ENCODE results near the gene ZNF335.

ZNF335 gene

DNA sequence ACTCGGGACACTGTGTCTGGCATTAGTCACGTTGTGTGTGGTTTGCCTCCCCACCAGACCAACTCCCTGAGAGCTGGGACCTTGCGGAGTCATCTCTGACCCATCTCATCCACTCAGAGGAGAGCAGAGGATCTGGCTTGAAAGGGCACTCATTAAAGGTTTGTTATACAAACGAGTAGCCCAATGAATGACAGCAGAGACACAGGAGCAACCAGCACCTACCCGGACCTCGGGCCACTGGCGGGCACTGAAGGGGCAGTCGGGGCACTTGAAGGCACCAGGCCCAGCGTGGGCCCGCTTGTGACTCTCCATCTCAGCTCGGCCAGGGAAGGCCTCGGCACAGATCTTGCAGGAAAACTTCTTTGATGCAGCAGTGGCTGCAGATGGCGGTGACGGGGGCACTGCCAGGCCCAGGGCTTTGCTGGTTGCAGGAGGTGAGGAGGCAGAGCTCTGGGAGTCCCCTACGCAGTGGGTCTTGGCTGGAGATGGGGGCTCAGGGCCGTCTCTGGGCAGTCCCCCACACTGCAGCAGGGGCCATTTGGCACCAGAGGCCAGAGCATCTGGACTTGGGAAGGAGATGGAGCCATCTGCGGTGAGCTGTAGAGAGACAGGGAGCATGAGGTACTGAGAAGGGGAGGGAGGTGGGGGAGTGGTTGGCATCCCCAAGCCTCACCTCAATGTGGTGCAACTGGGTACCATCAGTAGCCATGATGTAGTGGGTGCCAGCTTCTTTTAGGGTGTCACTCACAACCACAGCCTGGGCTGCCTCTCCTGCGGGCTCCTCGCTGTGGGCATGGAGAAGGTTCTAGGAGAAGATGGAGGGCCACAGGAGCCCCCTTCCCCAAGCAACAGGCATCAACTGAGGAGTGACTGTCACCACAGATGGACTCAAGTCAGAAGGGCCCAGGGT is 19.8 kb downstream of the ZNF335 start:
- DNase-seq: no peak

DNA sequence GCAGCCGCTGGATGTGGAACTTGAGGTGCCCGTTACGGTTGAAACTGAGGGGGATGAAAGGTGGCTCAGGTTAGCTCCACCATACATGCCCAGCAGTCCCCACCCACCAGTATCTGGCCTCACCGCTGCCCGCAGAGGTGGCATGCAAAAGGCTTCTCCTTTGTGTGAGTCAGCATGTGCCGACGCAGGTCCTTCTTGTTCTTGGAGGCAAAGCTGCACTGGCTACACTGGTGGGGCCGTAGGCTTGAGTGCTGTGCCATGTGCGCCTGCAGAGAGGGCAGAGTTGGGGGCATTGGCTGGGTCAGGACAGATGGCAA is 21.7 kb downstream of the ZNF335 start:
- no peak for DNase-seq

DNA sequence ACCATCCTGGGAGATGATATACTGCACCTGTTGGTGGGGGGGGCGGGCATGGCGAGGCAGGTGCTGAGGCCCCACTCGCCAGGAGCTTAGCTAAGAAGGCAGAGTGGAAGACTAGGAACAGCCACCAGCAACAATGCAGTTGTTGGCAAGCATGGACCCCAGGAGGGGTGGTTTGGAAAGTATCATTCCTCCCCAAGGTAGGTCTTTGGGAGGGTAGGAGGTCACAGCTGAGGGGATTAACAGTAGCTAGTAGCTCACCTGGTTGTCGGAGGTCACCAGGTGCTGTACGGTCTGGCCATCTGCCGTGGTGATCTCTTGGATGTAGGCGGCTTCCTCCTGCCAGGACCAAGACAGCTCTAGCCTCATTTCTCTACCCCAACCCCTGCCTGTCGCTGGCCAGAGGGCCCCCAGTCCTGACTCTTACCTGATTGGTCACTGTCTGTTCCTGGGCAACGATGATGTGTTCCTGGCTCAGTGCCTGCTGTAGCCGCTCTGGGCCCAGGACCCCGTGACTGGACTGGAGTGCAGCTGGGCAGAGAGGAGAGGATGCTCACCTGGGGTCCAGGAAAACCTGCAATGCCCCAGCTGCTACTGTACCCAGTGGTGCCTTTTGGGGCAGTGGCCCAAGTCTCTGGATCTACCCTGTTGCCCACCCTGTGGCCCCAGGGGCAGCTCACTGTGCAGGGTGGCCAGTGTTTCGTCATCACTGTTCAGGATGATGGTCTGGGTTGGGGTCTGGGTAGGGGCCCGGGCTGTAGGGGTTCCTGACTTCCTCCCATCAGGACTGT is 22.3 kb downstream of the ZNF335 start:
- no peak for DNase-seq

DNA sequence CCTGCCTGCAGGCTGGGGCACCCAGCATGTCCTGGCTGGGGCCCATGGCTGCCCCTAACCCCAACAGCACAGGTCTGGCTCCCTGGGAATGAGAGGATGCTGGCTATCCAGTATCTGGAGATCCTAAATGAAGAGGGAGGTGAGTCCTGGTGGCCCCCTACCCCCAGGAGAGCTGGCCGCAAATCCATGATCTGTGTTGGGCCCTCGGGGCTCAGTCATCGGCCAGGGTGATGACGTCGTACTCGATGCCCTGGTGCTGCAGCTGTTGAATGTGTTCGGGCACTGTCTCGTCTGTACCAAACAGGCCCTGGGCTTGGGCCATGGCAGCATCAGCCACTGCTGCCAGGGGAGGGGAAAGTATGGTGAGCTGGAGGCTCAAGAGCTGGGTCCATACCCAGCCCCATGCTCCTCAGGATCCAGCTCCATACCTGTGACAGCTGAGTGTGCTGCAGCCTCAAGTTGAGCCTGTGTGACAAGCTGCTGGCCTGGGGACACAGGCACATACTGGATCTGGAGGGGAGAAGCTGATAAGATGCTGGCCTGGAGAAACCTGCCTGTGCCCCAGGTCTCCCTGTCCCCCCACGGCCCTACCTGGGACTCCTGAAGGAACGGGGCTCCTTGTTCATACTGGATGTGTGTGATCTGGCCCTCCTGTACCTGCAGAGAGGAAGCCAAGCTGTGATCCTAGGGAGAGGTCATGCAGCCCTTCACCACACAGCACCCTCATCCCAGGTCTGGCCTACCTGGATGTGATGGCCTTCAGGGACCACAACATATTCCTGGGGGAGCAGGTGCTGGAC is 23.1 kb downstream of the ZNF335 start:
- DNase-seq: no peak

DNA sequence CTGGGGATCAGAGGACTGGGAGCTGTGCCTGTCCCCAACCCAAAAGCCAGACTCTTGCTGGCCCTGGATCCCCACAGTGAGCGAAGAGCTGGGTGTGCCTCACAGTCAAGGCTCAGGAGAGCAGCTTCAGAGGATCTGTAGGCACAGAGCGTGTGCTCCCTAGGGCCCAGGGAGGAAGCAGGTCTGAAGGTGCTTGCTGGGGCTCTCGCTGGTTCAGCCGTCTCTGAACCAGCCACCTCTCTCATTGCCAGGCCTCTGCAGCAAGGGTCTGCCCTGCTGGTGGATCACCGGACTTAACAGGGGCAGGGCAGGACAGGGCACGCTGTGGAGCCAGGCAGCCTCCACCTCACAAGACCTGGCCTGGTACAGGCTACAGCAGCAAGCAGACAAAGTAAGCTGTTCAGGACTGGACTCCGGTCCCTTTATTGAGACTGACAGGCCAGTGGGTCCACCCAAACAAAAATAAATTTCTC is 23.7 kb downstream of the ZNF335 start:
- DNase-seq: no peak

DNA sequence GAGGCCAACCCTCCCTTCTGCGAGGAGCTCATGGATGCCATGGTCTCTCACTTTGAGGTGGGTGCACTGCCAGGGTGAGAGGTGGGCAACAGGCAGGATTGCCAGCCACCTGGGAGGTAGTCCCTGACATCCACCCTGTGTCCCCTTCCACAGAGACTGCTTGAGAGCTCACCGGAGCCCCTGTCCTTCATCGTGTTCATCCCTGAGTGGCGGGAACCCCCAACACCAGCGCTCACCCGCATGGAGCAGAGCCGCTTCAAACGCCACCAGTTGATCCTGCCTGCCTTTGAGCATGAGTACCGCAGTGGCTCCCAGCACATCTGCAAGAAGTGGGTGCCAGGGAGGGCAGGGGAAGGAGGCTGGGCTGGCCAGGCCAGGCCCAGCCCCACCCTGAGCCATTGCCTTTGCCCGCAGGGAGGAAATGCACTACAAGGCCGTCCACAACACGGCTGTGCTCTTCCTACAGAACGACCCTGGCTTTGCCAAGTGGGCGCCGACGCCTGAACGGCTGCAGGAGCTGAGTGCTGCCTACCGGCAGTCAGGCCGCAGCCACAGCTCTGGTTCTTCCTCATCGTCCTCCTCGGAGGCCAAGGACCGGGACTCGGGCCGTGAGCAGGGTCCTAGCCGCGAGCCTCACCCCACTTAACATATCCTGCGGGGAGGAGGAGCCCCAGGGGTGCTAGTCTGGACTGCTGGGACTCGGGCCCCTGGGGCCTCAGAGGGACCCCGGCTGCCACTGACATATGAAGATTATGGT is 24.7 kb downstream of the ZNF335 start:
- no peak for DNase-seq

DNA sequence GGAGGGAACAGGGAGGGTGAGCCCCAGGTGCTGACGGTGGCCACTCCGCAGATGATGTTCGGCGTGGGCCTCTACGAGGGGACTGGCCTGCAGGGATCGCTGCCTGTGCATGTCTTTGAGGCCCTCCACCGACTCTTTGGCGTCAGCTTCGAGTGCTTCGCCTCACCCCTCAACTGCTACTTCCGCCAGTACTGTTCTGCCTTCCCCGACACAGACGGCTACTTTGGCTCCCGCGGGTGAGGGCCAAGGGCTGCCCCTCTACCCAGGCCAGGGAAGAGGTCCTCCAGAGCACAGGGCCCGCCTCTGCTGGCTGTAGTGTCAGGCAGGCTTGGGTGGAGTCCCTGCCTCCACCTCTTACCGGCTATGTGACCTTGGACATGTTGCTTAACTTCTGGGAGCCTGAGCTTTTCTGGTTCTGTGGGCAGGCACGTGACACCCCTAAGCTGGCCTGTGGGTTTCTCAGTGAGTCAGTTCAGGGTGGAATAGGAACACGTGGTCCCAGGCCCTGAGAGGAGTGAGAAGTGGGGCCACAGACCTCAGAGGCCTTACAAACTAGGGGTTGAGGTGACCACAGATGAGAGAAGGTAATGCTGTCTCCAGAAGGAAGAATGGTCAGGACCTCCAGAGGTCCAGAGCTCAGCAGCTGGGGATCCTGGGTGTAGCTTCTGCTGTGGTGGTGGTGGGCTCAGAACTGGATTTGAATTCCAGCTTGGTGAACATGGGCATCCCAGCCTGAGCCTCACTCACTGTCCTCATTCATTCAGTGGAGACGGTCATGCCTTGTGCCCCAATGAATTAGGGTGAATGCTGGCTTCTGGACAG is 25.6 kb downstream of the ZNF335 start:
- DNase-seq: peak; percentile 92

DNA sequence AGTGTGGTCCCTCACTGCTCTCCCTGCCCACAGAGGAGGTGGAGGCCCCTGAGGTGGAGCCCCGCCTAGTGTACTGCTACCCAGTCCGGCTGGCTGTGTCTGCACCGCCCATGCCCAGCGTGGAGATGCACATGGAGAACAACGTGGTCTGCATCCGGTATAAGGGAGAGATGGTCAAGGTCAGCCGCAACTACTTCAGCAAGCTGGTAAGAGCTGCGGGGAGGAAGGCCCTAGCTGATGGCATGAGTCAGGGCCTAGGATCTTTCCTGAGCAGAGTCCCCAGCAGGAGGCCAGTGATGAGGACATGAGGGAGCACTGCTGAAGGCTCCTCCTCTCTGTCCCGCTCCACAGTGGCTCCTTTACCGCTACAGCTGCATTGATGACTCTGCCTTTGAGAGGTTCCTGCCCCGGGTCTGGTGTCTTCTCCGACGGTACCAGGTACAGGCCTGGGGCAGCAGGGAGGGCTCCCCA is 26.3 kb downstream of the ZNF335 start:
- DNase-seq: peak; percentile 43

DNA sequence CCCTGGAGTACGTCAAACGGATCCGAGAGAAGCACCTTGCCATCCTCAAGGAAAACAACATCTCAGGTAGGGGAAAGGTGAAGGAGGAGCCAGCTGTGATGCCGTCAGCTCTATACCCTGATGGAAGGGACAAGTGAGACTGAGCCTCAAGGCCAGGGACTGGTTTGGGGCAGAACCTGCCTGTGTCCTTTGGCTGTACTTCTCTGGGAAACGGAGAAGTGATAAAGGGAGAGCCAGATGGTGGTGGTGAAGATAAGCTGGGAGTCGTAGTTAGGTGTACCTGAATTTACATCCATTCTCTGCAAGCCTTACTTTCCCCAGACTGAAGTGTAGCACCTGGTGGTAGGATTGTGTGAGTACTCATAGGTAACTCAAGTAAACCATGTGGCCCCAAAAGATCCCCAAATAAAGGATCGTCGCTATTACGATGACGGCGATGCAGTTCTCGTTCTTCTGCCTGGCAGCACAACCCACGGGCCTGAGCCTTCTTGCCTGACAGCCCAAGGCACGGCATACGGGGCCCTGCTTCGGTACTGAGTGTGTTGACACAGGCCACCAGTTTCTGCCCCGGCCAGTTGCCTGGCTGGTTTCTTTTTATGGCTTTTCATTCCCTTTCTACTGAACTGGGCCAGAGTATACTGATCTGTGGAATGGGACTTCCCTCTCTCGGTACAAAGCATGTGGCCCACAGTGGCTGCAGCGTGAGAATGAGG is 26.9 kb downstream of the ZNF335 start:
- DNase-seq: no peak

DNA sequence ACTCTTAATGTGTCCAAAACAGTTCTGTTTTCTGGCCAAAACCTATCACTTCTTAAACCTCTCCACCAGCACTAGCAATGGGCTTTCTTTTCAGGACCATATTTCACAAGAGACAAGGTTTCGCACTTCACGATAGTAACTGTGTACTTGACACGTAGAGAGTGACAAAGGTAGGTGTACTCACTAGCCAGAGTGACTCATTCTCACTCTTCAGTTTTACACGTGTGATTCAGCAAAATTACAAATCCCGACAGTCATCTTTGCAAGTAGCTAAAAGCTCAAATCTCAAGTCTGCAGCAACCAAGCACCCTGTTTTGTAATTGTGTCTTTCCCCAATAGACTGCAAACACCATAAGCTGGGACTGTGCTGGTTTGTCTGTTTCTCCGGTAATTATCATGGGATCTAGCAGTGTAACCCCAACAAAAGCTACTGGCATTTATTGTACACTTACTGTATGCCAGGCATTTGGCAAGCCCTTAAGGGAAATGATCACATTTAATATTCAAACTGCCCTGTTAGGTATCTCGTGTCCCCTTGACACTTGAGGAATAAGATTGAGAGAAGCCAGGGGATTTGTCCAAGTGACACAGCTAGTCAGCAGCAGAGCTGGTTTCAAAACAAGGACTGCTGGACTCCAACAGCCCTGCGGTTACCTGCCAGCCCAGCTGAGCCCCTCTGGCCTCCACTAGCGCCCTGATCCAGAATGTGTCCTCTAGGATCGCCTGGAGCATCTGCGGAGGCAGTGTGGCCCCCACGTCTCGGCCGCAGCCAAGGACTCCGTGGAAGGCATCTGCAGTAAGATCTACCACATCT is 27.6 kb downstream of the ZNF335 start:
- DNase-seq: peak; percentile 70

DNA sequence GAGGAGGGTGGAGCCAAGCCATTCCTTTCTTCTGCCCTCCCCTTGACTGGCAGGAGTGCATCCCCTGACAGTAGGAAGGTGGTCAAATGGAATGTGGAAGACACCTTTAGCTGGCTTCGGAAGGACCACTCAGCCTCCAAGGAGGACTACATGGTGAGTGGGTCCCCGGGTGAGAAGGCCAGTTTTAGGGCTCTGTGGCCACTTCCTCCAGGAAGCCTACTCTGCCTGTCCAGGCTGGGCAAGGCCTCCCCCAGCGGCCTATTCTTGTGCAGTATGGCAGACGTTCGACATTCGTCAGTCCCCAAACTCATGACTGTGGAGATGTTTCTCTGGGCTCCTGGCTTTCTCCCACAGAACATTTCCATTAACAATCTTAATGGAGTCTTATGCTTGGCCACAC is 28.4 kb downstream of the ZNF335 start:
- DNase-seq: no peak

DNA sequence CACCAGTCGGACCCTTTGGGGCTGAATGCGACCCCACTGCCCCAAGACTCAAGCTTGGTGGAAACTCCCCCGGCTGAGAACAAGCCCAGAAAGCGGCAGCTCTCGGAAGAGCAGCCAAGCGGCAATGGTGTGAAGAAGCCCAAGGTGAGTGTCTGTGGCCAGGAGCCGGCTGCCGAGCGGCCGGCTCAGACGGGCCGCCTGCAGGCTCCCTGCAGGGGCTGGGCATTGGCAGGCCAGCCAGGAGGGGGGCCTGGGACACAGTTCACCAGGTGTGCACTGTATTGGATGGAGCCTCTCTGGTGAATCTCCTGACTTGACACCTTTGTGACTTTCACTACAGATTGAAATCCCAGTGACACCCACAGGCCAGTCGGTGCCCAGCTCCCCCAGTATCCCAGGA is 31.5 kb downstream of the ZNF335 start:
- DNase-seq: no peak

DNA sequence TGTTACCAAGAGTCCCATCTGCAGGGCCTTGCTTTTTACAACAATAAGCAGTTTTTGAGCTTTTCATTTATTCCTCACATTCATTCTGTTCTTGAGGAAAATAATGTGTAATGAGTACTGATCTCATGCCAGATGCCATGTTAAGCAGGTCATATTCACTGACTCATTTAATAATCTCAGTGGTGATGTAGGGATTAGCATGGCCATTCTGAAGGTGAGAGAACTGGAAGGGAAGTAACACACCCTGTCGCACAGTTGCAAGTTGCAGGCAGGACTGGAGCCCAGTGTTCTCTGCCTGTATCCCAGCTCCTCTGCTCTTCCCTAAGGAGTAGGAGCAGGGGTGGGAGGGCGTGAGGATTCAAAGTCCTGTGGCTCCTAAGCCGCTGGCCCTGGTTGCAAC is 31.9 kb downstream of the ZNF335 start:
- DNase-seq: no peak

DNA sequence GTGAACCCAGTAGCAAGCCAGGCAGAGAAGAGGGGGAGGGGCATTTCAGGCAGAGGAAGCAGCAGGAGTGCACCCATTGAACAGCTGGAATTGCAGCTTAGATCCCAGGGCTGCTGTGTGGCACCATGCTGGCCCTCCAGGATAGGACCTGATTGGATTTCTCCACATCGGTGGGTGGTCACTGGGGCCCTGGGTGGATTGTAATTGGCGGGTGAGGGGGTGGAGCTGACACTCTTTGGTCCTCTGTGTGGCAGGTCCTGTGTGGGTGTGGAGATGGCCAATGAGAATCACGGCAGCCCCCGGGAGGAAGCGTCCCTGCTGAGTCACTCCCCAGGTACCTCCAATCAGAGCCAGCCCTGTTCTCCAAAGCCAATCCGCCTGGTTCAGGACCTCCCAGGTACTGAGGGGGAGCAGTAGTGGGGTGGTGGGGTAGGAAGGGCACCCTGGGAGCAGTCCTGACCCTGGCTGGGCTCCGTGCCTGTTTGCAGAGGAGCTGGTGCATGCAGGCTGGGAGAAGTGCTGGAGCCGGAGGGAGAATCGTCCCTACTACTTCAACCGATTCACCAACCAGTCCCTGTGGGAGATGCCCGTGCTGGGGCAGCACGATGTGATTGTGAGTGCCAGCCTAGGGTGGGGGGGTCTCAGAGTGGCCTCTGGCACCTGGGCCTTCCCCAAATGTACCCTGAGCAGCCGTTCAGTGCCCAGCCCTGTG is 33.1 kb downstream of the ZNF335 start:
- DNase-seq: no peak

DNA sequence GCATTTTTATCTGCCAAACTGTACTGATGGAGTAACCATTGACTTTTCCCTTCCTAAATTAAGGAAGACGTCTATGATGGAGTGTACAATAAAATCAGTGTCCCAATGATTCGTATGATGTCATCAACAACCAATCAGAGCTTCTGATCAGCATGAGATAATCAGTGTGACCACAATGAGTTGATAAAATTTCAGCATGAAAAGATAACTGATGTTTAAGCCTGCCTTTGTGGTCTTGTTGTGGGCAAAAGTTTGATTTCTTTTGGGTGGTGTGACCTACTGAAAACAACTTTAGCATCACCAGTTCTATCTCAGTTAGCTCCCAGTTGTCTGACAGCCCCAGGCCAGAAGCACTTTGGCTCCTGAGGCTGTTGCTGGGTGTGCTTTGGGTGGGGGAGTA is 34.2 kb downstream of the ZNF335 start:
- no peak for DNase-seq

DNA sequence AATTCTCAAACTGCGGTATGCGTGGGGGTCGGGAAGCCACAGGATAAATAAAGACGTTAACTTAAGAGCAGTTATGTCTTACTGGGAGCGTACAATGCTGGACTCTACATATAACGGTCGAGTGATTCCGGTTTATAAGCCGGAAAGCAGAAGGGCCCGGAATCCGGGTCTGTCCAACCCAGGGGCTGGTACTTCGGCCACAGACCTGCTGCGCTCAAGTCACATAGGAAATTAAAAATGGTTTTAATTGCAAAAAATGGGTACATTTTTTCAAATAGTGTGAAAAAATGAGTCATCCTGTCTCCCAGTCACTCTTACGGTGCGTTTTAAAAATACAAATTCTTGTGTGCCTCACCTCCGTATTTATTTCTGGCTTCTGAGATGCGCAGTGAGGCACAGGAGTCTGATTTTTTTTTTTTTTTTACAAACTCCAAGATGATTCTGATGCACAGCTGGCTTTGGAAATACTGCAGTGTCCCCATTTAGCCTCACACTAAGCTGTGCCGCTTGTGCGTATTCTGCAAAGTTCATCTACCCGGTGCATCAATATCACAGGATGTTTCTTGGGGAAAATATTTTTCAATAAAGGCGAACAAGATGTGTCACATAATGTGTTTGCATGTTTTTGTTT is 36.5 kb downstream of the ZNF335 start:
- no peak for DNase-seq

DNA sequence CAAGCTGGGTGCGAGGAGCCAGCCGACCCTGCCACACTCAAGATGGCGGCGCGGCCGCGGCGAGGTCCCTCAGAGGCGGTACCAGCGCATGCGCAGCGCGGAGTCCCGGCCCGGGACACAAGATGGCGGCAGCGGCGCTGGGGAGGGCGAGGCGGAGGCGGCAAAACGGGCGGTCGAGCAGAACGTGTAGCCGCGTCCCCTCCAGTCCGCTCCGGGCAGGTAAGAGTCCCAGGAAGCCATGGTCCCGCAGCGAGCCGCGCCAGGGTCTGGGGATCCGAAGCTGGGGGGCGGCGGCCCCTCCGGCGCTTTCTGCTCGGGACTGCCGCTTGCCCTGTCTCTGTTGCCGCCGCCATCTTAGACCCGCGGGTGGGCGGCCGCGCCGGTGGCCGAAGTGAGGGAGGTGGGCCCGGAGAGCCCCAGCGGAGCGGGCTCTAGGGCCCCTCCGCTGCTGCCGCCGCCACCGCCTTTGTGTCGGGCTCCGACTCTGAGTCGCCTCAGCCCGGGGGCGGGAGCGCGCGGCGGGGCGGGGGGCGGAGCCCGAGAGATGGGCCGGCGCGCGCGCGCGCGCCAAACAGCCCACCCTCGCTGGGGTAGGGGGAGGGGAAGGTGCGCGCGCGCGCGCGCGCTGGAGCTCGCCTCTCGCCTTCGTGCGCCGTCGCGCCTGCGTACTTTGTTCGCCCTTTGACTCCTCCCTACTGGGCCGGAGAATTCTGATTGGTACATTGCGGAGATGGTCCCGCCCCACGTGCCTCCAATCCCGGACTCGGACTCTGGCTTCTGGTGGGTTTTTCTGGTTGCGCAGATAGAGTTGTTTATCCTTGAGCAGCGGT is 37.2 kb downstream of the ZNF335 start, which contains the start of gene PCIF1:
PCIF1 (plus strand) TSS at position 98 of the 830 bp plus-strand sequence. CDS start 4,317 bp downstream, outside the sequence.
- peak; percentile 100 for DNase-seq
